HG03432 (cell line): Measurements from ENCODE around the gene MRPL19.

Experiments used
- ATAC-seq: cut with Tn5 transposase; IDR thresholded peaks from one replicate; pipeline ENCODE4 v1.9.1; 2021; ENCODE audit warnings: mild to moderate bottlenecking, moderate library complexity; ENCODE audit not compliant: unreplicated experiment

MRPL19 gene

GRCh38 chr2:75646583-75647425 lies at the start of gene MRPL19:
Gene MRPL19, plus strand, starts transcription at chr2:75646783. Its CDS starts 25 bp downstream, at chr2:75646808.
- ATAC-seq, result peak; percentile 98

- ATAC-seq, result no peak
These were observed 49.8 kb upstream of the MRPL19 start for GRCh38 chr2:75596784-75597183.

GRCh38 chr2:75597949-75598348 lies 48.6 kb upstream of the MRPL19 start:
- ATAC-seq, result no peak

- no peak for ATAC-seq
These were observed 47.9 kb upstream of the MRPL19 start for GRCh38 chr2:75598589-75599155.

GRCh38 chr2:75600461-75601011 lies 46.0 kb upstream of the MRPL19 start:
- no peak for ATAC-seq

GRCh38 chr2:75602724-75603342 lies 43.8 kb upstream of the MRPL19 start:
- no peak for ATAC-seq

- no peak for ATAC-seq
These were observed 43.1 kb upstream of the MRPL19 start for GRCh38 chr2:75603477-75603876.

GRCh38 chr2:75604484-75604883 lies 42.1 kb upstream of the MRPL19 start:
- no peak for ATAC-seq

- ATAC-seq, result no peak
These were observed 40.6 kb upstream of the MRPL19 start for GRCh38 chr2:75605770-75606529.

GRCh38 chr2:75606761-75607399 lies 39.7 kb upstream of the MRPL19 start:
- no peak for ATAC-seq

GRCh38 chr2:75607400-75607798 lies 39.2 kb upstream of the MRPL19 start:
- ATAC-seq, result no peak

- no peak for ATAC-seq
These were observed 38.4 kb upstream of the MRPL19 start for GRCh38 chr2:75607988-75608683.

GRCh38 chr2:75608684-75609333 lies 37.8 kb upstream of the MRPL19 start:
- peak; percentile 81 for ATAC-seq

- ATAC-seq, result no peak
These were observed 37.3 kb upstream of the MRPL19 start for GRCh38 chr2:75609334-75609689.

- ATAC-seq, result no peak
These were observed 36.6 kb upstream of the MRPL19 start for GRCh38 chr2:75609937-75610508.

GRCh38 chr2:75610671-75611070 lies 35.9 kb upstream of the MRPL19 start:
- ATAC-seq, result no peak

- no peak for ATAC-seq
These were observed 34.3 kb upstream of the MRPL19 start for GRCh38 chr2:75612108-75612861.

- no peak for ATAC-seq
These were observed 33.7 kb upstream of the MRPL19 start for GRCh38 chr2:75612862-75613243.
